ENCODE measurements around the gene GAPT.

DNA sequence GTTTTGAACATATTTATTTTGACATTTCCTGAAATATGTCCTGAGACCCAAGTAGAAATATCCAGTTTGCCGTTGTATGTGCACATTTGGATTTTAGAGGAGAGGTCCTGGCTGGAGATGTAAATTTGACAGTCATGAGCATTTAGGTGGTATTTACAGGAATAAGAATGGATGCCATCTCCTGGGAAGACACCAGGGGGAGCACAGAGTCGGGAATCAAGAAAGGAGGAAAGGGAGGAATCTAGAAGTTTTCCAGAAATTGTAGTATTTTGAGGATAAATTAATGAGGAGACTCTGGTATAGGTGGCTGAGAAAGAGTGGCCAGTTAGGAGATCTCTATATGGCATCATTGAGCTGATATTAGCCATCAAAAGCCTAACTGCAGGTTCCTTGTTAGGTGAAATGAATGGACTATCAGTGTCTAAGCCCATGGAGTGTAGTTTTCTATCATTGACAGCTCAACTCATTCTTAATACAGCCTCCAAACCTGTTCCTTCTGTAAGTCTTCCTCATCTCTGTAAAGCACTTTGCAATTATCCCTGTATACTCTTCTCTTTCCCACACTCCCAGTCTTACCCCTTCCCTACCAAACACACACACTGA is 7.2 kb downstream of the GAPT start:
- TF ChIP-seq, protein P1, sequence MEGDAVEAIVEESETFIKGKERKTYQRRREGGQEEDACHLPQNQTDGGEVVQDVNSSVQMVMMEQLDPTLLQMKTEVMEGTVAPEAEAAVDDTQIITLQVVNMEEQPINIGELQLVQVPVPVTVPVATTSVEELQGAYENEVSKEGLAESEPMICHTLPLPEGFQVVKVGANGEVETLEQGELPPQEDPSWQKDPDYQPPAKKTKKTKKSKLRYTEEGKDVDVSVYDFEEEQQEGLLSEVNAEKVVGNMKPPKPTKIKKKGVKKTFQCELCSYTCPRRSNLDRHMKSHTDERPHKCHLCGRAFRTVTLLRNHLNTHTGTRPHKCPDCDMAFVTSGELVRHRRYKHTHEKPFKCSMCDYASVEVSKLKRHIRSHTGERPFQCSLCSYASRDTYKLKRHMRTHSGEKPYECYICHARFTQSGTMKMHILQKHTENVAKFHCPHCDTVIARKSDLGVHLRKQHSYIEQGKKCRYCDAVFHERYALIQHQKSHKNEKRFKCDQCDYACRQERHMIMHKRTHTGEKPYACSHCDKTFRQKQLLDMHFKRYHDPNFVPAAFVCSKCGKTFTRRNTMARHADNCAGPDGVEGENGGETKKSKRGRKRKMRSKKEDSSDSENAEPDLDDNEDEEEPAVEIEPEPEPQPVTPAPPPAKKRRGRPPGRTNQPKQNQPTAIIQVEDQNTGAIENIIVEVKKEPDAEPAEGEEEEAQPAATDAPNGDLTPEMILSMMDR (conservative IDR thresholded peaks at IDR 0.05 in 1 of 2, IDR thresholded peaks at IDR 0.05 in 1 of 2; ENCODE audit: extremely low read depth in 1 of 2, insufficient read depth in 1 of 2, low read depth in 1 of 2, low read length in 2 of 2), result peak; percentile 84 to 86
- TF ChIP-seq EZH2 (IDR thresholded peaks at IDR 0.05; ENCODE audit: borderline replicate concordance, low read length), result no peak
